Esophagus squamous epithelium (tissue), 5 donors: ENCODE data around the gene NR3C1. TPM values are rescaled to one million over a fixed set of nuclear protein-coding genes. Genes with fewer than 3 reads are reported as not detected.

ENCODE experiments used
- DNase-seq: peaks from one replicate; lab custom pipeline; 2025; lab: John Stamatoyannopoulos, UW
- H3K27ac ChIP-seq, 4 donors: fragments of 200-600 bp; sonication (generic); one replicate each; pipeline ENCODE4 v1.5.1; 2016 to 2019; ENCODE audit warnings: mild to moderate bottlenecking in 1 of 4
- H3K27me3 ChIP-seq, 4 donors: fragments of 200-600 bp; sonication (generic); 1 replicate in 3 of 4; 2 replicates in 1 of 4; pipeline versions ENCODE4 v1.5.1 to v1.6.0; 2017 to 2021; ENCODE audit warnings: antibody characterized with exemption in 1 of 4
- H3K36me3 ChIP-seq, 3 donors: fragments of 200-600 bp; sonication (generic); one replicate each; pipeline ENCODE4 v1.5.1; 2016 to 2019
- H3K4me1 ChIP-seq, 3 donors: fragments of 200-600 bp; sonication (generic); one replicate each; pipeline ENCODE4 v1.5.1; 2017 to 2019
- H3K4me3 ChIP-seq, 4 donors: fragments of 200-600 bp; sonication (generic); 1 replicate in 3 of 4; 2 replicates in 1 of 4; pipeline ENCODE4 v1.5.1; 2016 to 2019; ENCODE audit warnings: mild to moderate bottlenecking in 2 of 4, moderate library complexity in 1 of 4
- H3K9me3 ChIP-seq, 3 donors: fragments of 200-600 bp; sonication (generic); one replicate each; pipeline ENCODE4 v1.5.1; 2016 to 2019
- CTCF ChIP-seq, 6 experiments: fragments of 450-650 bp in 4 of 6; fragments of 200-600 bp in 2 of 6; sonication (generic) in 2 of 6; IDR thresholded peaks; one replicate each; pipeline ENCODE4 v1.5.1; 2016 to 2019; ENCODE audit warnings: antibody characterized with exemption in 6 of 6, mild to moderate bottlenecking in 4 of 6, moderate library complexity in 4 of 6
- POLR2A ChIP-seq, 4 donors: fragments of 450-650 bp; IDR thresholded peaks; one replicate each; pipeline ENCODE4 v1.6.1; 2017; ENCODE audit warnings: antibody characterized with exemption in 4 of 4, mild to moderate bottlenecking in 4 of 4, moderate library complexity in 3 of 4
- WGBS, 2 donors: methylation state at CpG; one replicate each; pipeline ENCODE4 v1.1.5; 2018; 5-methylcytosine and 5-hydroxymethylcytosine counted together
- intact Hi-C: fragments of 100-400 bp; cut with DNase I; formaldehyde crosslinking; loops from one replicate; pipeline ENCODE4 v1.15.0; 2022
- total RNA-seq, 4 donors: library from RNA; depleted of rRNA; stranded (reverse); fragments of >200 nt; gene quantifications; one replicate each; pipeline ENCODE4 v1.1.0, GENCODE V29; 2016
- donor health status: DM: yes; HTN: yes; CAD: no.

The NR3C1 gene
- total RNA-seq, 4 donors from 2014 or later, result 16.7 to 51.1 (median 26.1) TPM

- 88 to 98% methylated on average over 3 of the region's 3 CpGs for WGBS, 2 donors
- Histone ChIP-seq H3K4me3 (no peak overlapping the region), H3K36me3 (peaks cover 0 to 68% (median 0%) of the 10 kb centered on the region in 3 donors), H3K9me3 (peaks cover 0 to 8% (median 0%) of the 10 kb centered on the region in 3 donors), H3K27me3 (no peaks in the 10 kb centered on the region), H3K4me1 (no peaks in the 10 kb centered on the region), H3K27ac (no peak overlapping the region)
- TF ChIP-seq POLR2A (IDR thresholded peaks at IDR 0.05) (no peak), CTCF (IDR thresholded peaks at IDR 0.05) (no peak)
- no peak for DNase-seq
- intact Hi-C loops, result no loop called here
These were observed 119.0 kb downstream of the NR3C1 start for GRCh38 chr5:143284521-143284920.

GRCh38 chr5:143284002-143284401, 119.5 kb downstream of the NR3C1 start:
- intact Hi-C loops, result no loop called here
- WGBS, 2 donors, result 97% methylated on average over 4 of the region's 4 CpGs
- H3K4me1 ChIP-seq, result no peaks in the 10 kb centered on the region
- TF ChIP-seq CTCF (IDR thresholded peaks at IDR 0.05) (no peak), POLR2A (IDR thresholded peaks at IDR 0.05) (no peak)
- H3K36me3 ChIP-seq, result peaks cover 0 to 67% (median 0%) of the 10 kb centered on the region in 3 donors
- H3K9me3 ChIP-seq, result peaks cover 0 to 8% (median 0%) of the 10 kb centered on the region in 3 donors
- H3K27me3 ChIP-seq, result no peaks in the 10 kb centered on the region
- H3K4me3 ChIP-seq, result no peak overlapping the region
- no peak overlapping the region for H3K27ac ChIP-seq
- no peak for DNase-seq

GRCh38 chr5:143281226-143281625, 122.3 kb downstream of the NR3C1 start:
- Histone ChIP-seq H3K36me3 (peaks cover 0 to 61% (median 0%) of the 10 kb centered on the region in 3 donors), H3K9me3 (peaks cover 0 to 8% (median 0%) of the 10 kb centered on the region in 3 donors), H3K4me3 (no peak overlapping the region), H3K4me1 (no peaks in the 10 kb centered on the region), H3K27me3 (no peaks in the 10 kb centered on the region), H3K27ac (no peak overlapping the region)
- intact Hi-C loops, result no loop called here
- TF ChIP-seq POLR2A (IDR thresholded peaks at IDR 0.05) (no peak), CTCF (IDR thresholded peaks at IDR 0.05) (no peak)
- no peak for DNase-seq
- 88 to 91% methylated on average over 3 of the region's 3 CpGs for WGBS, 2 donors

- no peaks in the 10 kb centered on the region for H3K4me1 ChIP-seq
- peaks cover 0 to 55% (median 0%) of the 10 kb centered on the region in 3 donors for H3K36me3 ChIP-seq
- no peak for TF ChIP-seq POLR2A (IDR thresholded peaks at IDR 0.05)
- no peak for TF ChIP-seq CTCF (IDR thresholded peaks at IDR 0.05)
- WGBS, 2 donors, result 76 to 82% methylated on average over 2 of the region's 2 CpGs
- intact Hi-C loops, result no loop called here
- H3K9me3 ChIP-seq, result peaks cover 0 to 8% (median 0%) of the 10 kb centered on the region in 3 donors
- no peaks in the 10 kb centered on the region for H3K27me3 ChIP-seq
- DNase-seq, result no peak
- H3K4me3 ChIP-seq, result no peak overlapping the region
- no peak overlapping the region for H3K27ac ChIP-seq
These were observed 123.8 kb downstream of the NR3C1 start for GRCh38 chr5:143279698-143280097.

- Histone ChIP-seq H3K4me3 (no peak overlapping the region), H3K9me3 (no peaks in the 10 kb centered on the region), H3K4me1 (no peaks in the 10 kb centered on the region), H3K27me3 (no peaks in the 10 kb centered on the region), H3K27ac (no peak overlapping the region), H3K36me3 (peaks cover 0 to 36% (median 0%) of the 10 kb centered on the region in 3 donors)
- intact Hi-C loops, result no loop called here
- 88 to 95% methylated on average over 2 of the region's 2 CpGs for WGBS, 2 donors
- TF ChIP-seq POLR2A (IDR thresholded peaks at IDR 0.05) (no peak), CTCF (IDR thresholded peaks at IDR 0.05) (no peak)
- DNase-seq, result no peak
These were observed 126.0 kb downstream of the NR3C1 start for GRCh38 chr5:143277536-143277935.
